Esophagus squamous epithelium (tissue), 5 donors: Measurements from ENCODE around the gene ERG. TPM values are rescaled to one million over a fixed set of nuclear protein-coding genes. Genes with fewer than 3 reads are reported as not detected.

ENCODE experiments used
- DNase-seq: peaks from one replicate; lab custom pipeline; 2025; lab: John Stamatoyannopoulos, UW
- H3K27ac ChIP-seq, 4 donors: fragments of 200-600 bp; sonication (generic); one replicate each; pipeline ENCODE4 v1.5.1; 2016 to 2019; ENCODE audit warnings: mild to moderate bottlenecking in 1 of 4
- H3K27me3 ChIP-seq, 4 donors: fragments of 200-600 bp; sonication (generic); 1 replicate in 3 of 4; 2 replicates in 1 of 4; pipeline versions ENCODE4 v1.5.1 to v1.6.0; 2017 to 2021; ENCODE audit warnings: antibody characterized with exemption in 1 of 4
- H3K36me3 ChIP-seq, 3 donors: fragments of 200-600 bp; sonication (generic); one replicate each; pipeline ENCODE4 v1.5.1; 2016 to 2019
- H3K4me1 ChIP-seq, 3 donors: fragments of 200-600 bp; sonication (generic); one replicate each; pipeline ENCODE4 v1.5.1; 2017 to 2019
- H3K4me3 ChIP-seq, 4 donors: fragments of 200-600 bp; sonication (generic); 1 replicate in 3 of 4; 2 replicates in 1 of 4; pipeline ENCODE4 v1.5.1; 2016 to 2019; ENCODE audit warnings: mild to moderate bottlenecking in 2 of 4, moderate library complexity in 1 of 4
- H3K9me3 ChIP-seq, 3 donors: fragments of 200-600 bp; sonication (generic); one replicate each; pipeline ENCODE4 v1.5.1; 2016 to 2019
- POLR2A ChIP-seq, 4 donors: fragments of 450-650 bp; IDR thresholded peaks; one replicate each; pipeline ENCODE4 v1.6.1; 2017; ENCODE audit warnings: antibody characterized with exemption in 4 of 4, mild to moderate bottlenecking in 4 of 4, moderate library complexity in 3 of 4
- WGBS, 2 donors: methylation state at CpG; one replicate each; pipeline ENCODE4 v1.1.5; 2018; 5-methylcytosine and 5-hydroxymethylcytosine counted together
- intact Hi-C: fragments of 100-400 bp; cut with DNase I; formaldehyde crosslinking; loops from one replicate; pipeline ENCODE4 v1.15.0; 2022
- total RNA-seq, 4 donors: library from RNA; depleted of rRNA; stranded (reverse); fragments of >200 nt; gene quantifications; one replicate each; pipeline ENCODE4 v1.1.0, GENCODE V29; 2016
- TF ChIP-seq, protein P1 (sequence below), 6 experiments: fragments of 450-650 bp in 4 of 6; fragments of 200-600 bp in 2 of 6; sonication (generic) in 2 of 6; IDR thresholded peaks; one replicate each; pipeline ENCODE4 v1.5.1; 2016 to 2019; ENCODE audit warnings: antibody characterized with exemption in 6 of 6, mild to moderate bottlenecking in 4 of 6, moderate library complexity in 4 of 6
- donor health status: DM: yes; HTN: yes; CAD: no.

The ERG gene
- total RNA-seq, 4 donors from 2014 or later, result 2.5 to 10.9 (median 8.4) TPM

GRCh38 chr21:38507374-38507942 is 9.2 kb upstream of the ERG start:
- 68 to 77% methylated on average over 1 to 3 of the region's 4 CpGs for WGBS, 2 donors
- Histone ChIP-seq H3K27me3 (no peaks in the 10 kb centered on the region), H3K36me3 (no peaks in the 10 kb centered on the region), H3K9me3 (no peaks in the 10 kb centered on the region), H3K4me3 (no peak overlapping the region), H3K27ac (no peak overlapping the region), H3K4me1 (peaks cover 0 to 17% (median 0%) of the 10 kb centered on the region in 3 donors)
- intact Hi-C loops, result loop anchor here (10.0 kb wide), 2 partner anchors 207 to 637 kb away; no protein-coding TSS in a partner anchor
- no peak for DNase-seq
- TF ChIP-seq, protein P1, sequence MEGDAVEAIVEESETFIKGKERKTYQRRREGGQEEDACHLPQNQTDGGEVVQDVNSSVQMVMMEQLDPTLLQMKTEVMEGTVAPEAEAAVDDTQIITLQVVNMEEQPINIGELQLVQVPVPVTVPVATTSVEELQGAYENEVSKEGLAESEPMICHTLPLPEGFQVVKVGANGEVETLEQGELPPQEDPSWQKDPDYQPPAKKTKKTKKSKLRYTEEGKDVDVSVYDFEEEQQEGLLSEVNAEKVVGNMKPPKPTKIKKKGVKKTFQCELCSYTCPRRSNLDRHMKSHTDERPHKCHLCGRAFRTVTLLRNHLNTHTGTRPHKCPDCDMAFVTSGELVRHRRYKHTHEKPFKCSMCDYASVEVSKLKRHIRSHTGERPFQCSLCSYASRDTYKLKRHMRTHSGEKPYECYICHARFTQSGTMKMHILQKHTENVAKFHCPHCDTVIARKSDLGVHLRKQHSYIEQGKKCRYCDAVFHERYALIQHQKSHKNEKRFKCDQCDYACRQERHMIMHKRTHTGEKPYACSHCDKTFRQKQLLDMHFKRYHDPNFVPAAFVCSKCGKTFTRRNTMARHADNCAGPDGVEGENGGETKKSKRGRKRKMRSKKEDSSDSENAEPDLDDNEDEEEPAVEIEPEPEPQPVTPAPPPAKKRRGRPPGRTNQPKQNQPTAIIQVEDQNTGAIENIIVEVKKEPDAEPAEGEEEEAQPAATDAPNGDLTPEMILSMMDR (IDR thresholded peaks at IDR 0.05), result no peak
- TF ChIP-seq POLR2A (IDR thresholded peaks at IDR 0.05), result no peak

- intact Hi-C loops, result loop anchor here (10.0 kb wide), 2 partner anchors 208 to 638 kb away; no protein-coding TSS in a partner anchor
- peak overlapping the region in 1 of 4 donors; percentile 41 for H3K4me3 ChIP-seq
- H3K4me1 ChIP-seq, result peaks cover 0 to 17% (median 0%) of the 10 kb centered on the region in 3 donors
- DNase-seq, result no peak
- H3K27ac ChIP-seq, result no peak overlapping the region
- no peaks in the 10 kb centered on the region for H3K9me3 ChIP-seq
- H3K36me3 ChIP-seq, result no peaks in the 10 kb centered on the region
- TF ChIP-seq, protein P1 (IDR thresholded peaks at IDR 0.05), result no peak
- no peak for TF ChIP-seq POLR2A (IDR thresholded peaks at IDR 0.05)
- WGBS, 2 donors, result 64 to 73% methylated on average over 22 to 24 of the region's 24 CpGs
- no peaks in the 10 kb centered on the region for H3K27me3 ChIP-seq
Measured at GRCh38 chr21:38506661-38507281, 8.5 kb upstream of the ERG start.

GRCh38 chr21:38505654-38506523 is 7.6 kb upstream of the ERG start:
- Histone ChIP-seq H3K36me3 (no peaks in the 10 kb centered on the region), H3K27me3 (no peaks in the 10 kb centered on the region), H3K4me3 (peak overlapping the region in 2 of 4 donors; percentile 6 to 49), H3K27ac (peak overlapping the region in 2 of 4 donors; percentile 48 to 51), H3K9me3 (no peaks in the 10 kb centered on the region), H3K4me1 (peaks cover 0 to 17% (median 0%) of the 10 kb centered on the region in 3 donors)
- 37 to 39% methylated on average over 9 of the region's 9 CpGs for WGBS, 2 donors
- no peak for DNase-seq
- TF ChIP-seq POLR2A (IDR thresholded peaks at IDR 0.05), result no peak
- TF ChIP-seq, protein P1 (IDR thresholded peaks at IDR 0.05), result peak in 5 of 6 experiments; percentile 52 to 74 (median 55)
- intact Hi-C loops, result loop anchor here (10.0 kb wide), 2 partner anchors 209 to 639 kb away; no protein-coding TSS in a partner anchor

DNA sequence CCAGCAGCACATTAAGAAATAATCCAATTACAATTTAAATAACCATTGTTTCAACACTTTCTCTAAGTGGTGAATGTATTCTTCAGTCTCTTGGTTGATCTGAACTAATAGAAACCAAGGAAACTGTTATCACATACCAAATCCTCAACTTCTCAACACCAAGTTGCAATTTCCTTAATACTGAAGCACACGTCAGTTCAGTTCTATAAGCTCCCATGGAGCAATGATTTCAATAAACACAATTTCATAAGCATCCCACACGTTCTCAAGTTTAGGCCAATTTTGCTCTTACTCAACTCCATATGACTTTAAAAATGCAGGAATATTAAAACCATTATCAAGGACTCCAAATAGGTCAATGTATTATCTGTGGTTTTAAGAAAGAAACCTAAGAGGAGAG is 5.8 kb upstream of the ERG start:
- H3K27ac ChIP-seq, result peak overlapping the region in 3 of 4 donors; percentile 37 to 80 (median 44)

More for the DNA sequence above, 5.8 kb upstream of the ERG start:
- DNase-seq, result no peak
- H3K36me3 ChIP-seq, result no peaks in the 10 kb centered on the region
- TF ChIP-seq POLR2A (IDR thresholded peaks at IDR 0.05), result no peak
- TF ChIP-seq, protein P1 (IDR thresholded peaks at IDR 0.05), result no peak
- H3K4me3 ChIP-seq, result peak overlapping the region in 2 of 4 donors; percentile 20 to 49
- 64% methylated on average over 2 of the region's 2 CpGs for WGBS, 2 donors
- no peaks in the 10 kb centered on the region for H3K27me3 ChIP-seq
- H3K9me3 ChIP-seq, result no peaks in the 10 kb centered on the region
- H3K4me1 ChIP-seq, result peaks cover 0 to 17% (median 0%) of the 10 kb centered on the region in 3 donors
- intact Hi-C loops, result loop anchor here (10.0 kb wide), 2 partner anchors 211 to 641 kb away; no protein-coding TSS in a partner anchor
